Activated CD4-positive, alpha-beta T cell treated with anti-CD3 and anti-CD28 coated beads, Interleukin-2, amount 50 U/mL, for 24 hours (primary cell): ENCODE data around the gene STX8.

Experiments used
- DNase-seq, 2 donors: peaks; one replicate each; pipeline ENCODE4 v3.0.0-alpha.2; 2020; ENCODE audit warnings: low read depth in 1 of 2, low spot score in 1 of 2

The STX8 gene

DNA sequence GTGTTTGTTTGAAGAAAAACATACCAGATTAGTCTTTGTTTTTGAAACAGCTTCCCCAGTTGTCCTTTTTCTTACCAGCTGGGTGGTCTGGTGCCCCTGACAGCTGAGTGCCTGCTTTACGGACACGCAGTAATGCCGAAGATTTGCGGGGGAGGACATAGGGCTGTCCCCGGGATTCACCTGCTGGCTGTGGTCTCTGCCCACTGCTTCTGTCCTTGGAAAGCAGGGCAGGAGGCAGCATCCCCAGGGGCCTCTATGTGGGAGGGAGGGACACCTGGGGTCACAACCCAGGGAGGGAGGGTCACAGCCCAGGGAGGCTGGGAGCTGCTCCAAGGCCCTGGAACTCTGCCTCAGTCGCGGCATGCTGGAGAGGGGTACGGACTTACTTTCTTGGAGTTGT lies 332.6 kb downstream of the STX8 start:
- DNase-seq, result no peak

DNA sequence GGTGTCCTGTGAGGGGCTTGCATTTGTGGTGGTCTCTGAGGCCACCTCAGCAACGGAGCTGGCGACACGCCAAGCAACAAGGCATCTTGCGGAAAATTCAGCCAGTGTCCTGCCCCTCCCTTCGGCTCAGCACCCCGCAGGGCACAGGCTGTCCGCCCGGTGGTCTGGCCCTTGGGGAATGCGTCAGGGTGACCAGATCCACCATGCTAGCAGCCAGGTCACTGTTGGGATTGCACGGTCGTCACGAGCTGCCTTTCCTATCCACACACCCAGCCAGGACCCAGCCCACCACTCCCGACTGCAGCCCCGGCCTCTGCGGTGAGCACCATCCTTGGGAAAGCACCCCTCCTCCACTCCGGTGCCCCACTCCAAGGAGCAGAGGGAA lies 333.1 kb downstream of the STX8 start:
- no peak for DNase-seq

DNA sequence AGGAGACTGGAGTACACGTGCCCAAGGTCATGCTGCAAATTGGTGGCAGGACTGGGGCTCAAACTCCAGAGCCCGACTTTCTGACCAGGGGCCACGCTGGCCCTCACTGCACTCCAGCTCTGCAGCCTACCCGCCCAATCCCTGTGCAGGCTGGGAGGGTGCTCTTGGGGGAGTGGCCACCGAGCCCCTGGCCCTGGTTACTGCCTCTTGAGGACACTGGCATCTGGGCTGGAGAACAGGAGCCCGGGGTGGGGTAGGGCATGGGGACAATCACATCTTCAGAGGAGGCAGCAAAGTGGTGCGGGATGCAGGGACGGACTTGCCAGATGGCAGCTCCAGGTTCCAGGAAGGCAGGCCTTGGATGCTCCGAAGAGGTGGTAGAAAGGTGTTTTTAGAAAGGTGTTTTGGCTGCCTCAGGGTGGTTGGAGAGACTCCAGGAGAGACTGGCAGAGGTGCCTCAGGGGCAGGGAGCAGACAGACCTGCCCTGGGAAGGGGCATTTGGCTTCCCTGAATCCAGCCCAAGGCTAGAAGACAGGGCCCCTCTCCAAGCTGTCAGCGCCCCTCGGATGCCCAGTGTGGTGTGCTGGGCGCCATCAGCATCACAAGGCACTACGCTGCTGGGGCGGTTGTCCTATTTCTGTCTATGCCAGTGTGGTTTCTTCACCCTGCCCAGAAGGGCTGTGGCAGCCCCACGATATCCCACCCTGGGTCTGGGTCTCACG lies 333.7 kb downstream of the STX8 start:
- no peak for DNase-seq

DNA sequence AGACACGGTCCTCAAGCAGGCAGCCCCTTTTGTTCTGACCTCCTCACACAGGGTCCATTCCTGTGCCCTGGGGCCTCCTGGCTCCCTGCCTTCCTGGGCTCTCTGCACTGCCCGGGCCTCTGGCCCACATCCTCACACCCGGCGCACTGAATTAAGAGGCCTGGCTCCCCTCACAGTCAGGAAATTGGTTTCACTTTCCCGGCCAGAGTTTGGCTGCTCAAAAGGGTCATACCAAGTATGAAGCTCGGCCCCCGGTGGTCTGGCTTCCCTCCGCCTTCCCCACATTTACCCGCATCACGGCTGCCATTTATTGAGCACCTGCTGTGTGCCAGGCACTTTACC lies 334.3 kb downstream of the STX8 start:
- DNase-seq, result no peak

DNA sequence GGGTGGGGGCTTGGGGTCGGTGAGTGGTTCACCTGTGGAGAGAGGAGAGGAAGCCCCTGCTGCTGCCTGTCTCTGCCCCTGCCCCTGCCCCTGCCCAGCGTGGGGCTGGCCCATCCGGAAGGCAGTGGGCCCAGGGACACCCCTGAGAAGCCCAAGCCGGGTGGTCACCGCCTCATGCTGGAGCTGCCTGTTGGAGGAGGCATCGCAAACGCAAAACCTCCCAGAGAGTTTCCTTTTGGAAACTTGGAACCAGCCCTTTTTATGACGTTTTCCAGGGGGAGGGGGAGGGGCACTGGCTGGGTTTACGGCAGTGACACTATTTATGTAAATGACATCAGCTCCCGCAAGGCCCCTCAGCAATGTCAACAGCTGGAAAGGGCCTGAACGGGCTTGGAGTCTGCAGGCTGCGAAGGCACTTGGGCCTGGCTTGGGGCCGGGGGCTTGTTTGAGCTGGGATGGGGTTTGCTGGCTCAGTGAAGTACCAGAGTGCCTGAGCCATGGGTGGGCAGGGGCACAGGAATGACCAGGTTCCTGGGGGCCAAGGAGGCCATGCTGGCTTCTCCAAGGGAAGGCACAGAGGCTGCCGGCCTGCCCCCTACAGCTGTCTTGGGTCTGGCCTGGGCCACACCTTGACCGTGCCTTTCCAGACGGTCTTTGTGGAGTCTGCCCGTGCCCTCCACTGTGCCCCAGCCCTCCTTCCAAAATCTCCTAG lies 334.8 kb downstream of the STX8 start:
- no peak for DNase-seq

DNA sequence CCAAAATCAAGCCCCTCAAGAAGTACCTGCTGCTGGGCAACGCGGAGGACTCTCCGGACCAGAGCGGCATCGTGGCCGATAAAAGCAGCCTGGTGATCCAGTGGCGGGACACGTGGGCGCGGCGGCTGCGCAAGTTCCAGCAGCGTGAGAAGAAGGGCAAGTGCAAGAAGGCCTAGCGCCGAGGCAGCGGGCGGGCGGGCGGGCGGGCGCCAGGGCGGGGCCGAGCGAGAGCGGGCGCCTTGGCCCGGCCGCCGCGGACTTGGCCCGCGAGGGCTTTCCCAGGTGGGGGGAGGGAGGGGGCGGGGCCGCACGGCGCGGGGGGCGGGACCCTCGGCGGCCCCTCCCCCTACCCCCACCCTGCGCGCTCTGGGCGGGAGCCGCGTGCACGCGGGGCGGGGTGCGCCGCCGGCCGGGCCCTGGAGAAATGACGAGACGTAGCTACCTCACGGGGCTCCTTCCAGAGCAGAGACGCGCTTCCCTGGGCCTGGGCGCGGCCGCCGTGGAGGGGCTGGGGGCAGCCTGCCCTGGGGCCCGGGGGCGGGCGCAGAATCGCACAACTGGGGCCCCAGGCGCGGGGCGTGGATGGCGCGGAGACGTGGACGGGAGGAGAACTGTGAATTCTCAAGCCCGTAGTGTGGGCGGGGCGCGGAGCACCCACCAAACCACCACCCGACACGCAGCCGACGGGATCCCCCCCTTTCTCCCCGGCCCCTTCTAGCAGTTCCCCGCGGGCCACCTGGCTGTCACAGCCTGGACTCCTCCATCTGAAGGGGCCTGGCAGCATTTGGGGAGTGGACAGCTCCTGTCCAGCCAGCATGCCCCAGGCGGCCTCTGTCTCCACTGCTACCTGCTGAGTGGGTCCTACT lies 335.6 kb downstream of the STX8 start:
- peak; percentile 46 to 49 for DNase-seq

DNA sequence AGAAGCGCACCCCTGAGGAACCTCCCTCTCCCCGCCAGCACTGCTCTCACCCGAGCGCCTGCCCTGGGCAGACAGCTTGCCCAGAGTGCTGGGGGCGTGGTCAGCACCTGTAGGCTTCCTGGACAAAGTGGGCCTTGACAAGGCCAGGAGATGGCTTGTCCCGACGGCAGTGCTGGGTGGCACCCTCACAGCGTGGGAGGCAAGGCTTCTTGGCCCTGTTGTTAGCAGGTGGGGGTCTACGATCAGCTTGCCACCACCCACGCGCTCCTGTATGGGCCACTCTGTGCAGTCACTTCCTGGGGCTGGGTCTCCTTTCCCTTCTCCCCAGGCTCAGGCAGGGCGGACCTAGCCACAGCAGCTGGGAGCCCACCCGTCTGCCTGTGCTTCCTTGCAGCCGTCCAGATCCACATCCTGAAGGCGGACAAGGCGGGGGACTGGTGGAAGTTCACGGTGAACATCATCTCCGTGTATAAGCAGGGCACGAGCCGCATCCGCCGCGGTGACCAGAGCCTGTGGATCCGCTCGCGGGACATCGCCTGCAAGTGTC lies 336.3 kb downstream of the STX8 start:
- DNase-seq, result peak in 1 of 2 donors; percentile 15

DNA sequence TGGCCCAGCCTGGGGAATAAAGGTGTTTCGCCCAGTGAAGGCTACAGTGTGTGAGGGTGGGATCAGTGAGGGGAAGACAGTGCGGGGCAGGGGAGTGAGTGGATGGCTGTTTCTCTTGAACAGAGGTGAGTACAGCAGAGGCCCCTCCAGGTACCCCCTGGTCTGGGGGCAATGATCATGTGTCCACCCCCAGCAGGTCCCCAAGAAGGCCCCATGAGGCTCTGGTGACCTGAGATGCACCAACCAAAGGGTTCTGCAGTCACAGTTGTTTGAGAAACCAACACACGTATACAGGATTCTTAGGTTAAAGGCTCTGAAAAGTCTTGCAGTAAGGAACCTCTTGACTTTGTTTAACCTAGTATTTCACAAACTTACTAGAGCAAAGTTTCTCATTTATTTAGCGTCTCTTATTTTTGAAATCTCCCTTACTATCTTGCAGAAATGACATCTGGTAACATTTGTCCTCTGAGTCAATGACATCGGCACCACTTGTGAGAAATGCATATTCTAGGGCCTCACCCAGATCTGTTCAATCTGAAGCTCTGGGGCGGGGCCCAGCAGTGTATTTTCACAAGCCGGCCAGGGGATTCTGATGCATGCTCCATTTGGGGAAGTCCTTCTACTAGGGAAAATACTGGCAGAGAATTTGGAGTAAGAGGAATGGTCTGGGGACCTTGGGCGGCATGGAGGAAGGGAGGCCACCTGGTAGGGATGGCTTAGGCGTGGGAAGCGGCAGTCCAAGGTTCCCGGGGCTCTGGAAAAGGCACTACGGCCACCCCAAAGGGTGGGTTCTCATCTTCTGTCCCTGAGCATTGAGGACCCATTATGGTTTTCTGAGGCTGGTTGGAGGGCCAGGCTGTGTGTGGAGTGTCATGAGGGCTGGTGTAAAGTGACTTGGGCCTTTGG lies 337.0 kb downstream of the STX8 start:
- no peak for DNase-seq

DNA sequence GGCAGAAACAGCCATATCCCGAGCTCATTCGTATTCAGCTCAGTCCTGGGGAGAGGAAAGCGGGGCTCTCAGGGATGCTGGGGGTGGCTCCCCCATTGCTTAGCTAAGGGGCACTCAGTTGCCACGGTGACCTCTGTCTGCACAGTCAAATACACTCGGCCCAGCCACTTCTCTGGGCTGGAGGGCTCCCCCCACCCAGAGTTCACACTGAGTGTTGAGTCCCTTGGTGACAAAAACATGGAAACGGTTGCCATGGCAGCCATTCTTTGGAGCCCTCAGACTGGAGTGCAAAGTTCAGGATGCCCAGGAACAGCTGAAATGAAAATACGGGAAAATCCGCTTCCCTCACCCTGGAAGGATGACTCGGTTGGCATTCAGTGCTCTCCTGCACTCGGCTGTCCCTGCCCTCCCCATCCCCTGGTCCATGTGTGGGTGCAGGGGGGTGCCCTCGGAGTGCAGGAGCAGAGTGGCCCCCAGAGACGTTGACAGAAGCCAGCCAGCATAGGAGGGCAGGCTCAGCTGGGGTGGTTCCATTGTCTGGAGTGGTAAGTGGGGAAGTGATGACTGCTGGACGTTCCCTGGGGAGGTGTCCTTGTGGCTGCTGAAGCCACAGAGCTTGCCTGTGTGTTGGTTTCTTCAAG lies 337.8 kb downstream of the STX8 start:
- DNase-seq, result no peak

DNA sequence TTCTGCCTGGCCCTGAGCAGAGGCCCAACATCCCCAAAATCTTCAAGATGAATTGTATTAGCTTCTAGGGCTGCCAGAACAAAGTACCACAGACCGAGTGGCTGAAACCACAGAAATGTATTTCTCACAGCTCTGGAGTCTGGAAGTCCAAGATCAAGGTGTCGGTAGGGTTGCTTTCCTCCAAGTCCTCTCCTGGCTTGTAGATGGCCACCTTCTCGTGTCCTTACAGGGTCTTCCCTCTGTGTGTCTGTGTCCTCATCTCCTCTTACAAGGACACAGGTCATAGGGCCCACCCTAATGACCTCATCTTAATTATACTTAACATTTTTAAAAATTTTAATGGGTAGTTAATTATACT lies 338.6 kb downstream of the STX8 start:
- DNase-seq, result no peak

DNA sequence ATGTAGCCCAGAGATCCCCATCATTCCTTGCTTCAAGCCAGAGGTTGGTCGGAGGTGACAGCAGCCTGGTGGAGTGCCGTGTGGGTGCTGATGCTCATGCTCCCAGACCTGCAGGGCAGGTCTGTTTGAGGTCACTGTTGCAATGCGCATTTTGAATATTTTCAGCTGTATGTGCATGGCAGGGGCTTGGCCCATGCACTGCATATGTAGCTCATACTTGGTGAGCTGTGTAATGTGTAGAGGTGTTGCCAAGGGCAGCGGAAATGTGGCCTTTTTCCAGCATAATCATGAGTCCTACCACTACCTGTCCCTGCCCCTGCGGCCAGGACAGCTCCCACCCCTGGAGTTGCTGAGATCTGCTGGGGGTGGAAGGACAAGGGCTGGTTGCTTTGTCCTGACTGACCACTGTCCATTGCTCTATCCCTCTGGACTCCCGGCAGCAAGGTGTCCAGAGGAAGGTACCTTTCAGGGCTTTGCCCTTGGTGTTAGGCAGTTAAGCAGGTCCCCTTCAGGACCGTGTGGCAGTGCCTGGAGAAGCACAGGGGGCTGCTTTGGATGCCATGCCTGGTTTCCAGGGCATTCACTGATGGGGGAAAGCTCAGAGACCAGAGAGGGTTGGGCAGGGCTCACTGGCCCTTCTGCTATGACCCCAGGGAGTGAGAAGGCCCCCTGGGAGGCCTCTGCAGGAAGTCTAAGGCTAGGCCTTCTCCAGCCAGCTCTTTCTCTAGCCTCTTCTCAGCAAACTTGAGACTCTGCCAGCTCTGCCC lies 339.2 kb downstream of the STX8 start:
- no peak for DNase-seq

DNA sequence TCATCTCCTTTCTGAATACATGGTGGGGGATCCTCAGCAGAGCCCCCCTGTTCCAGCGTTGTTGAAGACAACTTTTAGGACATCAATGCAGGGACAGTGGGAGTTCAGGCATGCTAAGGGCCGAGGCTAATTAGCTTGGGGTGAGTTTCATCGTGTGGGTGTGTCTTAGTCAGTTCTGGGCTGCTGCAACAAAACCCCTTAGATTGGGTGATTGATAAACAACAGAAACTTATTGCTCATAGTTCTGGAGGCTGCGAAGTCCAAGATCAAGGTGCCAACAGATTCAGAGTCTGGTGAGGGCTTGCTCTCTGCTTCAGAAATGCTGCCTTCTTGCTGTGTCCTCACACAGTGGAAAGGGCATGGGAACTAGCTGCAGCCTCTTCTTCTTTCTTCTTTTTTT lies 340.3 kb downstream of the STX8 start:
- no peak for DNase-seq

DNA sequence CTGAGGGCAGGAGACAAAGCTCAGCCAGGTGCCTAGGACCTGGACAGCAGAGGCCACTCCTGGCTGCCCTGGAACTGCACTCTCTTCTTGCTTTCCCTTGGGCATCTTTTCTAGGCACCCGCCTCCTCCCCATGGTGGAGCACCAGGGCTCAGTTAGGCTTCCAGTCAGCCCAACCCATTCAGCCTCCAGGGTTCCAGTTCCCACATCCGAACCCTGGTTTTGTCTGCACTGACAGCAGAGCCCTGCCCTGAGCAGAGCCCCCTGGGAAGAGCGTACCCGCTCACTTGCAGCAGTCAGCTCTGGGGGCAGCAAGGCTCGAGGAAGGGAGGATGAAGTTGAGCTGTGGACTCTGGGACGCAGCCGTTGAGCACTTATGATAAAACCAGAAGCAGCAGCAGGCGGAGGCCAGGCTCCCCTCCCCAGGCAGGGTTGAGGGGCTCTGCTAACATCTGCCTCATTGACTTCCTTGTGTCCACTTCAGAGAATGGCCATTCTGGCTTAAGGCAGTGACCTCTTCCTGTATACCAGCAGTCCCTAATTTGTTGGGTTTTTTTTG lies 341.2 kb downstream of the STX8 start:
- DNase-seq, result no peak

DNA sequence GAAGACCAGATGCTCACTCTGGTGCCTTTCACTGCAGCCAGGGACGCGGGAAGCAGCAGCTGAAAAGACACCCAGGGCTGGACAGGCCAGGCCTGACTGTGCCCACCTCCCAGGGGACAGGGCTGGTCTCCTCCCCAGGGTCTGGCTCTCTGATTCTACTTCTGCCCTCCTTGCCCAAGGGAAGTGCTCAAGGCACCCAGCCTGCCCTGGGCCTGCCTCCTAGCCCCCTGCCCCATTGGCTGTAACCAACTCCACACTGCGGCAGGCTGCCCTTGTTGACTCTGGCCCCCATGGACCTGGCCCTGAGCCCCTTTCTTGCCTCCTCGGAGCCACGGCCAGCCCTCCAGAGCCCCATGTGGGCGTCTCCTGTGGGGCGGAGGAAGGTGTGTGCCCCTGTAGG lies 341.9 kb downstream of the STX8 start:
- DNase-seq, result no peak

DNA sequence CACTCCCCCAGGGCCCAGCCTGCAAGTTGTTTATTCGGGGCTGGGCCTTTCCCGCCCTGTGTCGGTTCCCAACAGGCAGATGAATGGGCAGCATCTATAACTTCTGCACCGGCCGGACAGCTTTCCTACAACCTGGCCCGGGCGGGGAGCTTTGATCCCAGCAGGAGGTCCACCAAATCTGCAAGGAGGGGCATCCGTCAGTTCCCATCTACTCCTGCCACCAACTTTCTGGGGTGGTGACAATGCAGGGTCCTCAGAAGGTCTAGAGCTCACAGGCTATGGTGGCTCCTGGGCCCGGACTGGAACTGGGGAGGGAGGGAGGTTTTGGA lies 342.4 kb downstream of the STX8 start:
- DNase-seq, result no peak

DNA sequence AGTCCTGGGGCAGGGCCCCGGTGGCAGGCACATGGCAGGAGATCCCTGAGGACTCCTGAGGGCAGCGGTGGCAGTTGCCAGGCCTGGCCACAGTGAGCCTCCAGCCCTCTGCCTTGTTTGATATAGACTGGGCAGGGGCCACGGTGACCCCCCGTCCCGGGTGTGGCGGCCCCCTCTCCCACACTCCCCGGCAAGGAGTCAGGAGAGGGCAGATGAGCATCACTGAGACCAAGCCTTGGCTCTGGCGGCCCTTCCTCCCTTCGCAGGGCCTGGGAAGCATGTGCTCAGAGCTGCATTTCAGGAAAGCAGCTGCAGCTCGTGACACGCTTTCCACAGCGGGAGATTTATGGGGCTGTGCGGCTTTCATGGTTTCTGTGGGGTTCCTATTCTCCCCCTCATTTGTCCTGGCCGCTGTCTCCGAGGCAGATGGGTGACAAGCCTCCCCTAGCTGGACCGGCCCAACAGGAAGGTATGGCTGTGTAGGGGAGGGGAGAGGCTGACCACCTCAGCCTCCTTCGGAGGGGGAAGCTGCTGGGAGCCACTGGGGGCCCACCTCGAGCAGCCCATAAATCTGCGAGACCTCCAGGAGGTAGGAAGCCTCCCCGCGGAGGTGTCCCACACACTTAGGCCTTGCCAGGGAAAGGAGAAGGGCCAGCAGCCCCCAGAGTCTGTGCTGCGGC lies 342.9 kb downstream of the STX8 start:
- no peak for DNase-seq

DNA sequence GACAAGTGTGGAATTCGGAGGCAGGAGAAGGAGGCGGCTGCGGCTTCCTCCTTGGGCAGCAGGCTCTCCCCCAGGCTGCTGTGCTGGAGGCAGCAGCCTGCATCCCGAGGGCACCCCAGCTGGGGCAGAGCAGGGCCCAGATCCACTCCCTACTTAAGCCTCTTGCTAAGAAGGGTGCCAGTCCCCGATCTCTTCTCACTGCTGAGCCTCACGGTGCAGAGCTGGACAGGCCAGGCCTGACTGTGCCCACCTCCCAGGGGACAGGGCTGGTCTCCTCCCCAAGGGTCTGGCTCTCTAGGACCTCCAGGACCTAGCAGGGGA lies 343.5 kb downstream of the STX8 start:
- no peak for DNase-seq

DNA sequence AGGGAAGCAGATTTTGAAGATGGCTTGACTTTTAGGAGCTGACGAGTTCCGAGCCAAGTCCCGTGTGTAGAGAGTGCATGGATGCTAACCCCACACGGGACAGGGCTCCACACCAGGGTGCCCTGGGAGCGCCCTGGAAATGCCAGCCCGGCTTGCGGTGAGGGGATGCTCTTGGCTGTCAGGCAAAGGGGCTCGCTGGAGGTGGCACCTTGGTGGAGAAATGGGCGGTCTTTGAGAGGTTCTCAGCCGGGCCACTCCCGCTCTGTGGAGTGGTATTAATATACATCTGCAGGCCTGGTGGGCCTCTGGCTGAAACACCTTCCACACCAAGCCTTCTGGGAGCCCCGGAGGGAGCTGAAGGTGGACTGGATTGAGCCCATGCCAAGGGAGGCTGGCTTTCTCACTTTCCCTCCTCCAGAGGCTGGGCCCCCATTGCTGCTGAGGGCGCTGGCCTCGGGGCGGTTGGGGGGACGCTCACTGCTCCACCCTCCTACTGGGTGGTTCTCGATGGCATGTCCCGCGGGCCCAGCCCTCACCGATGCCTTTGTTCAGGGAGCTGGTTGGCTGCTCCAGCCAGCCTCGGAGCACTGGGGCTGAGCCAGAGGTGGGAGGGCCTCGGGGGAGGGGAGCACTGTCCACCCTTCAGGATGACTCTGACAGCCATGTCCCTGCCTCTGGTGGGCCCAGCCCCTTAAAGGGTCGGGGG lies 344.0 kb downstream of the STX8 start:
- DNase-seq, result no peak
